Measurements from ENCODE around the gene PARVB. TPM values are rescaled to one million over a fixed set of nuclear protein-coding genes. Genes with fewer than 3 reads are reported as not detected.

PARVB gene
- total and polyA plus RNA-seq, 10 of the 15 experiments (the other 5 are each of a cell fraction or from before 2014, with no cell fraction given), result 5.2 to 264 (median 76.0) TPM

DNA sequence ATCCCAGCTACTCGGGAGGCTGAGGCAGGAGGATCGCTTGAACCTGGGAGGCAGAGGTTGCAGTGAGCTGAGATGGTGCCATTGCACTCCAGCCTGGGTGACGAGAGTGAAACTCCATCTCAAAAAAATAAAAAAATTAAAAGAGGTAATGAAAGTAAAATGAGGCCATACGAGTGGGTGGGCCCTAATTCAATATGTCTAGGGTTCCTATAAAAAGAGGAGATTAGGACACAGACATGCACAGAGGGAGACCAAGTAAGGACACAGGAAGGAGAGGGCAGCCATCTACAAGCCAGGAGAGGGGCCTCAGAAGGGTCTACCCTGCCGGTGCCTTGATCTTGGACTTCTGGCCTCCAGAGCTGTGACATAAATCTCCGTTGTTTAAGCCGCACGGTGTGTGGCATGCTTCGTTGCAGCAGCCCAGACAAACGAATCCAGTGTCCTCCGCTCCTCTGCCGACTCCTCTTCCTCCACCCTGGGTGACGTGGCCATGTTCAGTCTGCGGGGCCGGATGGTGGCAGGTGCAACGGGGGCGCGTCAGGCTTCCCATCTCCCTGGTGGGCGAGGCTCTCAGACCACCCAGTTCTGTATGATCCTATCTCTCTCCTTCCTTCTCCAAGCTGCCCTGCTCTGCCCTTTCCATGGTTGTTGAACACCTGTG lies 105.0 kb downstream of the PARVB start:
- Histone ChIP-seq H3K9ac (ENCODE audit: control insufficient read depth, insufficient read depth, low read length) (no peak overlapping the region), H2AFZ (ENCODE audit: control insufficient read depth, low read depth, low read length) (no peak overlapping the region), H4K20me1 (ENCODE audit: control insufficient read depth, insufficient read depth) (no peaks in the 10 kb centered on the region), H3K79me2 (ENCODE audit: control insufficient read depth, insufficient read depth, low read length) (no peaks in the 10 kb centered on the region), H3K36me3 (ENCODE audit: control insufficient read depth in 2 of 2, insufficient read depth in 2 of 2, low read length in 1 of 2) (peaks cover 16 to 42% of the 10 kb centered on the region in 2 experiments), H3K9me3 (replicated peaks; ENCODE audit: control insufficient read depth, insufficient read depth, low read length) (peaks cover 8% of the 10 kb centered on the region; the same call in 2 of the 3 replicates), H3K4me1 (ENCODE audit: control insufficient read depth, insufficient read depth, low read length) (no peaks in the 10 kb centered on the region), H3K27me3 (replicated peaks in 1 of 2; ENCODE audit: control insufficient read depth in 2 of 2, insufficient read depth in 2 of 2, low read length in 1 of 2) (no peaks in the 10 kb centered on the region), H3K4me2 (ENCODE audit: control insufficient read depth, insufficient read depth) (no peak overlapping the region), H3K4me3 (no peak overlapping the region), H3K27ac (ENCODE audit: control insufficient read depth, insufficient read depth) (no peak overlapping the region)
- TF ChIP-seq RAD51 (IDR thresholded peaks at IDR 0.05) (no peak), TCF7 (IDR thresholded peaks at IDR 0.05; ENCODE audit: borderline replicate concordance) (no peak), KAT2A (conservative IDR thresholded peaks at IDR 0.05; ENCODE audit: control insufficient read depth, low read depth, low read length) (no peak), POLR2AphosphoS2 (IDR thresholded peaks at IDR 0.05; ENCODE audit: low read depth, low read length) (no peak), EP300 (IDR thresholded peaks at IDR 0.05; ENCODE audit: borderline replicate concordance in 1 of 2, control insufficient read depth in 1 of 2, low read depth in 2 of 2, low read length in 2 of 2) (no peak)
- TF ChIP-seq, protein P1, sequence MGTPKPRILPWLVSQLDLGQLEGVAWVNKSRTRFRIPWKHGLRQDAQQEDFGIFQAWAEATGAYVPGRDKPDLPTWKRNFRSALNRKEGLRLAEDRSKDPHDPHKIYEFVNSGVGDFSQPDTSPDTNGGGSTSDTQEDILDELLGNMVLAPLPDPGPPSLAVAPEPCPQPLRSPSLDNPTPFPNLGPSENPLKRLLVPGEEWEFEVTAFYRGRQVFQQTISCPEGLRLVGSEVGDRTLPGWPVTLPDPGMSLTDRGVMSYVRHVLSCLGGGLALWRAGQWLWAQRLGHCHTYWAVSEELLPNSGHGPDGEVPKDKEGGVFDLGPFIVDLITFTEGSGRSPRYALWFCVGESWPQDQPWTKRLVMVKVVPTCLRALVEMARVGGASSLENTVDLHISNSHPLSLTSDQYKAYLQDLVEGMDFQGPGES (IDR thresholded peaks at IDR 0.05), result no peak
- TF ChIP-seq, protein P2, sequence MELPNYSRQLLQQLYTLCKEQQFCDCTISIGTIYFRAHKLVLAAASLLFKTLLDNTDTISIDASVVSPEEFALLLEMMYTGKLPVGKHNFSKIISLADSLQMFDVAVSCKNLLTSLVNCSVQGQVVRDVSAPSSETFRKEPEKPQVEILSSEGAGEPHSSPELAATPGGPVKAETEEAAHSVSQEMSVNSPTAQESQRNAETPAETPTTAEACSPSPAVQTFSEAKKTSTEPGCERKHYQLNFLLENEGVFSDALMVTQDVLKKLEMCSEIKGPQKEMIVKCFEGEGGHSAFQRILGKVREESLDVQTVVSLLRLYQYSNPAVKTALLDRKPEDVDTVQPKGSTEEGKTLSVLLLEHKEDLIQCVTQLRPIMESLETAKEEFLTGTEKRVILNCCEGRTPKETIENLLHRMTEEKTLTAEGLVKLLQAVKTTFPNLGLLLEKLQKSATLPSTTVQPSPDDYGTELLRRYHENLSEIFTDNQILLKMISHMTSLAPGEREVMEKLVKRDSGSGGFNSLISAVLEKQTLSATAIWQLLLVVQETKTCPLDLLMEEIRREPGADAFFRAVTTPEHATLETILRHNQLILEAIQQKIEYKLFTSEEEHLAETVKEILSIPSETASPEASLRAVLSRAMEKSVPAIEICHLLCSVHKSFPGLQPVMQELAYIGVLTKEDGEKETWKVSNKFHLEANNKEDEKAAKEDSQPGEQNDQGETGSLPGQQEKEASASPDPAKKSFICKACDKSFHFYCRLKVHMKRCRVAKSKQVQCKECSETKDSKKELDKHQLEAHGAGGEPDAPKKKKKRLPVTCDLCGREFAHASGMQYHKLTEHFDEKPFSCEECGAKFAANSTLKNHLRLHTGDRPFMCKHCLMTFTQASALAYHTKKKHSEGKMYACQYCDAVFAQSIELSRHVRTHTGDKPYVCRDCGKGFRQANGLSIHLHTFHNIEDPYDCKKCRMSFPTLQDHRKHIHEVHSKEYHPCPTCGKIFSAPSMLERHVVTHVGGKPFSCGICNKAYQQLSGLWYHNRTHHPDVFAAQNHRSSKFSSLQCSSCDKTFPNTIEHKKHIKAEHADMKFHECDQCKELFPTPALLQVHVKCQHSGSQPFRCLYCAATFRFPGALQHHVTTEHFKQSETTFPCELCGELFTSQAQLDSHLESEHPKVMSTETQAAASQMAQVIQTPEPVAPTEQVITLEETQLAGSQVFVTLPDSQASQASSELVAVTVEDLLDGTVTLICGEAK (IDR thresholded peaks at IDR 0.05; ENCODE audit: borderline replicate concordance), result no peak
- ChIA-PET POLR2A (no interaction called here), CTCF (no interaction called here), SMC1A (ENCODE audit: uncharacterized antibody, unreplicated experiment) (no interaction called here), RAD21 (ENCODE audit: unreplicated experiment) (no interaction called here)
- DNase-seq (ENCODE audit: low read depth, low spot score) (no peak), FAIRE-seq (no peak), ATAC-seq (no peak)
- WGBS (ENCODE audit: insufficient coverage, insufficient replicate concordance, low lambda C conversion rate, missing lambda C conversion rate), result 84% methylated on average over 19 of the region's 19 CpGs
- no TSS peak for BruUV-seq (replicated peaks)
- in situ Hi-C loops (cut with MboI) (no loop called here), intact Hi-C loops (cut with micrococcal nuclease; ENCODE audit: unreplicated experiment) (no loop called here)

All from GM12878 (cell line).